Large intestine (tissue), 3 donors: ENCODE measurements around the gene TNNT3. TPM values are rescaled to one million over a fixed set of nuclear protein-coding genes. Genes with fewer than 3 reads are reported as not detected.
A peak's percentile ranks its signal among the peaks of the same experiment; 100 is the strongest.
"Not testable (repeated sequence)": the region's sequence is repeated elsewhere in the genome, so short reads cannot be mapped to it uniquely, and the experiment has no call there.

ENCODE experiments used
- DNase-seq, 2 donors: peaks; one replicate each; pipeline versions ENCODE4 v3.0.0 to v3.0.0-alpha.2; 2013
- H3K27ac ChIP-seq: one replicate; pipeline ENCODE4 v1.5.1; 2013; ENCODE audit warnings: low read length
- H3K27me3 ChIP-seq: 2 replicates; pipeline ENCODE4 v1.6.1; 2013; ENCODE audit warnings: low read length; ENCODE audit not compliant: control insufficient read depth, insufficient read depth
- H3K36me3 ChIP-seq: 2 replicates; pipeline ENCODE4 v1.6.1; 2013; ENCODE audit warnings: low read length; ENCODE audit not compliant: control insufficient read depth, insufficient read depth
- H3K4me1 ChIP-seq: one replicate; pipeline ENCODE4 v1.6.1; 2013; ENCODE audit warnings: low read length; ENCODE audit not compliant: control insufficient read depth, insufficient read depth
- H3K4me3 ChIP-seq: one replicate; pipeline ENCODE4 v1.5.1; 2013; ENCODE audit warnings: low read length
- H3K9me3 ChIP-seq: one replicate; pipeline ENCODE4 v1.6.1; 2013; ENCODE audit warnings: mild to moderate bottlenecking, low read depth, low read length, moderate library complexity; ENCODE audit not compliant: control insufficient read depth
- WGBS: methylation state at CpG from one replicate; pipeline ENCODE4 v1.1.5; 2013; ENCODE audit warnings: low lambda C conversion rate; ENCODE audit not compliant: insufficient coverage; 5-methylcytosine and 5-hydroxymethylcytosine counted together
- polyA plus RNA-seq: library from polyadenylated mRNA; unstranded; fragments of 120-200 nt; gene quantifications from one replicate; pipeline ENCODE4 v1.2.1, GENCODE V29; 2013

TNNT3 gene
- polyA plus RNA-seq, 1 donor, result 11.9 TPM

DNA sequence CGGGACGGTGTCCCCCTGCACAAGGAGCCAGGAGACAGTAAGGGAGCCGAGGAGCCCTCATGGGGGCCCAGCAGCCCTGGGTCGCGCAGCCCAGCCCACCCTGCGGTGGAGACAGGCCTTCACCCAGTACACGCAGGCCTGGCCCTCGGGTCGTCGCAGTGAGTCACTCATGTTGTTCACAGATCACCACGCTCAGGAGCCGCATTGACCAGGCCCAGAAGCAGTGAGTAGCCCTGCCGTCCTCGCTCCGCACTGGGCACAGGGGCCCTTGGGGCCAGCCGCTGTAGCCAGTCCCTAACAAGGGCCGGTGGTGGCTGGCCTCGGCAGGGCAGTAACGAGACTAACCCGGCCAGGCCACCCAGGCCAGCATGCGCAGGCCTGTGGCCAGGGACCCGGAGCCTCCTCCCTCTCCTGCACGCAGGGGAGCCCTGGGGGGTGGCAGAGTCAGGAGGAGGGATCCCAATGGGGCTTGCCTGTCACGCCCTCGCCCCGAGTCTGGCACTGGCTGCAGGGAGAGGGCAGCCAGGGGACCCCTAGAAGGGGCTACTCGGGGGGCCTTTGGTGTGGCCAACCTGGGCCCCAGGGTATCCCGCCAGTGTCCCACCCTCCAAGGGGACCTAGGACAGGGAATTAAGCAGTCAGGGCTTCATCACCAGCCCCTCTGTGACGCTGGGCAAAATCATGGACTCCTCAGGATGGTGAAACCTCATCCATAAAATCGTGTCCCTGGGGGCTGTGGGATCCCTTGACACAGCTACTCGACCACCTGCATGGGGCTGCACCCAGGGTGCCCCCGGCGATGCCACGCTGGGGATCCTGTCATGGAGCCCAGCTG is 17.5 kb downstream of the TNNT3 start:
- no peak for DNase-seq
- H3K27ac ChIP-seq, result no peak overlapping the region
- WGBS, result no CpG with 5 or more reads among the region's 34 CpGs

GRCh38 chr11:1937616-1938342 is 18.3 kb downstream of the TNNT3 start:
- no peak overlapping the region for H3K27ac ChIP-seq
- H3K4me3 ChIP-seq, result no peak overlapping the region
- H3K4me1 ChIP-seq, result no peaks in the 10 kb centered on the region
- DNase-seq, result no peak
- peaks cover 3% of the 10 kb centered on the region for H3K9me3 ChIP-seq
- H3K27me3 ChIP-seq, result no peaks in the 10 kb centered on the region
- WGBS, result no CpG with 5 or more reads among the region's 35 CpGs
- H3K36me3 ChIP-seq, result no peaks in the 10 kb centered on the region

More for the DNA sequence above, 17.5 kb downstream of the TNNT3 start:
- H3K4me3 ChIP-seq, result no peak overlapping the region
- peaks cover 3% of the 10 kb centered on the region for H3K9me3 ChIP-seq
- no peaks in the 10 kb centered on the region for H3K4me1 ChIP-seq
- H3K36me3 ChIP-seq, result no peaks in the 10 kb centered on the region
- H3K27me3 ChIP-seq, result no peaks in the 10 kb centered on the region

GRCh38 chr11:1938343-1939005 is 19.0 kb downstream of the TNNT3 start:
- no peak for DNase-seq
- no peak overlapping the region for H3K27ac ChIP-seq
- H3K4me3 ChIP-seq, result no peak overlapping the region

GRCh38 chr11:1939006-1939625 is 19.6 kb downstream of the TNNT3 start:
- H3K9me3 ChIP-seq, result peaks cover 3% of the 10 kb centered on the region
- H3K36me3 ChIP-seq, result no peaks in the 10 kb centered on the region
- H3K4me3 ChIP-seq, result no peak overlapping the region
- H3K4me1 ChIP-seq, result no peaks in the 10 kb centered on the region
- WGBS, result no CpG with 5 or more reads among the region's 23 CpGs
- H3K27me3 ChIP-seq, result no peaks in the 10 kb centered on the region
- no peak overlapping the region for H3K27ac ChIP-seq
- peak in 1 of 2 donors; percentile 27 for DNase-seq

More at GRCh38 chr11:1938343-1939005, 19.0 kb downstream of the TNNT3 start:
- Histone ChIP-seq H3K27me3 (no peaks in the 10 kb centered on the region), H3K9me3 (peaks cover 3% of the 10 kb centered on the region), H3K36me3 (no peaks in the 10 kb centered on the region), H3K4me1 (no peaks in the 10 kb centered on the region)
- WGBS, result 80% methylated on average over 1 of the region's 27 CpGs

DNA sequence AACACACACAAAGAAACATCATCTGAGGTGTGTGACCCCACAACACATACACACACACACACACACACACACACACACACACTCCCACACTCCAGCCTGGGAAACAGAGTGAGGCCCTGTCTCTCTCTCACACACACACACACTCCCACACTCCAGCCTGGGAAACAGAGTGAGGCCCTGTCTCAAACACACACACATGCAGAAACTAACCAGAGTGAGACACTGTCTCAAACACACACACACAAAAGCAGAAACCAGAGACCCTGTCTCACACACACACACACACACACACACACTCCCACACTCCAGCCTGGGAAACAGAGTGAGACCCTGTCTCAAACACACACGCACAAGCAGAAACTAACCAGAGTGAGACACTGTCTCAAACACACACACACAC is 20.3 kb downstream of the TNNT3 start:
- H3K27ac ChIP-seq, H3K4me1 ChIP-seq, H3K9me3 ChIP-seq, H3K36me3 ChIP-seq, H3K27me3 ChIP-seq, H3K4me3 ChIP-seq: not testable (repeated sequence)
- WGBS, result no CpG with 5 or more reads among the region's 1 CpG
- peak in 1 of 2 donors; percentile 33 for DNase-seq

GRCh38 chr11:1942558-1943260 is 23.2 kb downstream of the TNNT3 start:
- no peak for DNase-seq
- Histone ChIP-seq H3K9me3 (peaks cover under 1% of the 10 kb centered on the region), H3K4me3 (no peak overlapping the region), H3K27me3 (no peaks in the 10 kb centered on the region), H3K4me1 (no peaks in the 10 kb centered on the region), H3K27ac (no peak overlapping the region), H3K36me3 (no peaks in the 10 kb centered on the region)
- WGBS, result 100% methylated on average over 1 of the region's 10 CpGs

DNA sequence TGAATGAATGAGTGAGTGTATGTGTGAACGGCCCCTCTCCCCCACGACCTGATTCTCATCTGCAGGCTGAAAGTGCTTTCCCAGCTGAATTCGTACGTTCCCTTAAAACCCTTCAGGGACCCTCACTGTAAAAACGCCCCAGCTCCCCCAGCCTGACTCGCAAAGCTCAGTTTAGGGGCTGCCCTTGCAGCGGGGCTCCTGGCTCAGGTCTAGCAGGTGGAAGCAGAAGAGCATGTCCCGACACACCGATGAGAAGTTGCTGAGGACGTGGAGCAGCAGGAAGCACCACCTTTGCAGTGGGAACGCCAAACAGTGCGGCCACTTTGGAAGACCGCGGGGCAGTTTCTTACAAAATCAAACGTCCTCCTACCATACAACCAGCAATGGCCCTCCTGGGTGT is 24.1 kb downstream of the TNNT3 start:
- H3K27ac ChIP-seq, result no peak overlapping the region
- H3K36me3 ChIP-seq, result no peaks in the 10 kb centered on the region
- no peak overlapping the region for H3K4me3 ChIP-seq
- 50% methylated on average over 2 of the region's 15 CpGs for WGBS
- H3K9me3 ChIP-seq, result no peaks in the 10 kb centered on the region
- no peaks in the 10 kb centered on the region for H3K4me1 ChIP-seq
- H3K27me3 ChIP-seq, result no peaks in the 10 kb centered on the region
- no peak for DNase-seq

DNA sequence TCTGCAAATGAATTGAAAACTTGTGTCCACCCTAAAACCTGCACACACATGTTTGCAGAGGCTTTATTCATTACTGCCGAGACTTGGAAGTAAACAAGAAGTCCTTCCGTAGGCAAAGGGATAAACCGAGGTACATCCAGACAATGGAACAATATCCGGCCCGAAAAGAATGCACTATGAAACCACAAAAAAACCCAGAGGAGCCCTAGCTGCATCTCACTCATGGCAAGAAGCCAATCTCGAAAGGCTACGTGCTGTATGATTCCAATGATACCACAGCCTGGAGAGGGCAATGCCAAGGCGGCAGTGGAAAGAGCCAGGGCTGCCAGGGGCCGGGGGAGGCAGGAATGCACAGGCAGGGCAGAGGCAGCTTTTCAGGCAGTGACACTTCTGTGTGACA is 24.5 kb downstream of the TNNT3 start:
- no peaks in the 10 kb centered on the region for H3K36me3 ChIP-seq

DNA sequence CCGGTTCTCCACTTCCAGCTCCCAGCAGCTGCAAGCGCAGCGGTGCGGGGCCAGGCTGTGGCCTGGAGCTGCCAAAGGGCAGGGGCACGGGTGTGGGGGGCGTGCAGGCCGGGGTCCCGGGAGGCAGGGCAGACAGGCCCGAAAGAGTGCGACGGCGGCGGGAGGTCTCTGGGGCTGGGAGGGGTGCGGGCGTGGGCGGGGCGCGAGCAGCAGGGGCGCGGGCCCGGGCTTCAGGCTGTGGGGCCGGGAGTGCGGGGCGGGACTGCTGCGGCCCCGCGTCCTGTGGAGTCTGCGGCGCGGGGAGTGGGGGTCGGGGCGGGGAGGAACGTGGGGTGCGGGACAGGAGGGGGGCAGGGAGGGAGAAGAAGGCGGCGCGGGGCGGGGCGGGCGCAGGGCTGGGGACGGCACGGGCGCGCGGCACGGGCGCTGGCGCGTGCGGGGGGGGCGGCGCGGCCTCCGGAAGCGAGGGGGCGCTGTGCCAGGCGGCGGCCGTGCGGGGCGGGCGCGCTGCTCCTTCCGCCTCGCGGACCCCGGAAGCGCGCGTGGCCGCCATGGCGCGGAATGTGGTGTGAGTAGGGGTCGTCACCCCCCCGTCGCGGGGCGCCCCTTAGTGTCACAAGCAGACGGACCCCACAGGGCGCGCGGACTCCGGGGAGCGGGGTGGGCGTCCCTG is 27.4 kb downstream of the TNNT3 start, which contains the start of gene MRPL23:
MRPL23 (plus strand) TSS at position 521 of the 673 bp plus-strand sequence; CDS start at position 552, 31 bp downstream.
- Histone ChIP-seq H3K4me1 (no peaks in the 10 kb centered on the region), H3K36me3 (no peaks in the 10 kb centered on the region), H3K4me3 (no peak within 1 kb of the TSS), H3K27ac (no peak within 1 kb of the TSS), H3K9me3 (no peaks in the 10 kb centered on the region), H3K27me3 (no peaks in the 10 kb centered on the region)
- no CpG with 5 or more reads among the region's 85 CpGs for WGBS
- DNase-seq, result no peak

More for the DNA sequence above, 24.5 kb downstream of the TNNT3 start:
- H3K4me3 ChIP-seq, result no peak overlapping the region
- no peak for DNase-seq
- no peaks in the 10 kb centered on the region for H3K4me1 ChIP-seq
- no peaks in the 10 kb centered on the region for H3K27me3 ChIP-seq
- no peaks in the 10 kb centered on the region for H3K9me3 ChIP-seq
- 69% methylated on average over 4 of the region's 9 CpGs for WGBS
- H3K27ac ChIP-seq, result no peak overlapping the region
